HFFc6 (cell line): Measurements from ENCODE around the gene PPP1R27. TPM values are rescaled to one million over a fixed set of nuclear protein-coding genes. Genes with fewer than 3 reads are reported as not detected.

Experiments used
- DNase-seq: peaks from one replicate; pipeline ENCODE4 v3.0.0-alpha.2; 2018
- H3K27ac Mint-ChIP-seq: 2 replicates; pipeline ENCODE4 v1.8.0; 2020; ENCODE audit warnings: mild to moderate bottlenecking, mixed read lengths
- H3K27me3 Mint-ChIP-seq: 2 replicates; pipeline ENCODE4 v1.8.0; 2021; ENCODE audit warnings: mild to moderate bottlenecking, moderate library complexity, mixed read lengths; ENCODE audit not compliant: insufficient read depth
- H3K36me3 Mint-ChIP-seq: 2 replicates; pipeline ENCODE4 v1.8.0; 2021; ENCODE audit warnings: low read depth, mixed read lengths
- H3K4me1 Mint-ChIP-seq: 2 replicates; pipeline ENCODE4 v1.8.0; 2020; ENCODE audit warnings: low read depth, mixed read lengths
- H3K4me3 Mint-ChIP-seq: 2 replicates; pipeline ENCODE4 v1.8.0; 2020; ENCODE audit warnings: mild to moderate bottlenecking, moderate library complexity, mixed read lengths
- H3K9me3 Mint-ChIP-seq: 2 replicates; pipeline ENCODE4 v1.8.0; 2020; ENCODE audit warnings: mild to moderate bottlenecking, mixed read lengths
- CTCF ChIP-seq: fragments of 200-600 bp; sonication (generic); IDR thresholded peaks from 2 replicates; pipeline ENCODE4 v1.5.0; 2021; ENCODE audit warnings: antibody characterized with exemption, mild to moderate bottlenecking
- total RNA-seq, 6 experiments: library from RNA; stranded (reverse); fragmentation: NEBNext Ultra II Directional; extraction: Animal tissue kit (Norgen Biotek cat#: 25700); gene quantifications; 2 replicates in 1 of 6; 3 replicates in 5 of 6; pipeline ENCODE4 v1.2.3, GENCODE V29; 2021

PPP1R27 gene
- total RNA-seq, 6 experiments from 2014 or later, result not detected

GRCh38 chr17:81839301-81839700, 4.5 kb upstream of the PPP1R27 start:
- peaks cover 7% of the 10 kb centered on the region for H3K4me1 Mint-ChIP-seq
- TF ChIP-seq CTCF, result no peak
- H3K4me3 Mint-ChIP-seq, result no peak overlapping the region
- H3K27ac Mint-ChIP-seq, result no peak overlapping the region
- H3K27me3 Mint-ChIP-seq, result peaks cover 3% of the 10 kb centered on the region; the same call in 1 of the 2 replicates
- no peak for DNase-seq
- no peaks in the 10 kb centered on the region for H3K9me3 Mint-ChIP-seq
- peaks cover 10% of the 10 kb centered on the region for H3K36me3 Mint-ChIP-seq

- Mint-ChIP-seq H3K4me3 (no peak overlapping the region), H3K27ac (no peak overlapping the region)
- TF ChIP-seq CTCF, result no peak
Observed at GRCh38 chr17:81838753-81839255, 4.0 kb upstream of the PPP1R27 start.

GRCh38 chr17:81837641-81838040, 2.8 kb upstream of the PPP1R27 start:
- Mint-ChIP-seq H3K27me3 (peaks cover 3% of the 10 kb centered on the region; the same call in 1 of the 2 replicates), H3K4me3 (no peak overlapping the region), H3K9me3 (no peaks in the 10 kb centered on the region), H3K27ac (peak overlapping the region; percentile 29; the same call in 1 of the 2 replicates), H3K36me3 (no peaks in the 10 kb centered on the region; the same call in 1 of the 2 replicates), H3K4me1 (peaks cover 7% of the 10 kb centered on the region)
- DNase-seq, result peak; percentile 73
- no peak for TF ChIP-seq CTCF

More at GRCh38 chr17:81838753-81839255, 4.0 kb upstream of the PPP1R27 start:
- Mint-ChIP-seq H3K4me1 (peaks cover 7% of the 10 kb centered on the region), H3K36me3 (peaks cover 6% of the 10 kb centered on the region), H3K27me3 (peaks cover 3% of the 10 kb centered on the region; the same call in 1 of the 2 replicates), H3K9me3 (no peaks in the 10 kb centered on the region)
- DNase-seq, result no peak

- peak overlapping the region; percentile 87 for H3K4me3 Mint-ChIP-seq
- H3K36me3 Mint-ChIP-seq, result no peaks in the 10 kb centered on the region
- H3K27me3 Mint-ChIP-seq, result peaks cover 2% of the 10 kb centered on the region; the same call in 1 of the 2 replicates
- DNase-seq, result no peak
- H3K9me3 Mint-ChIP-seq, result no peaks in the 10 kb centered on the region
- H3K27ac Mint-ChIP-seq, result peak overlapping the region; percentile 92
- H3K4me1 Mint-ChIP-seq, result peaks cover 21% of the 10 kb centered on the region
- TF ChIP-seq CTCF, result no peak
Observed at GRCh38 chr17:81833921-81834830, 674 bp downstream of the PPP1R27 start.

- Mint-ChIP-seq H3K4me3 (peak within 1 kb of the TSS; percentile 87), H3K9me3 (no peaks in the 10 kb centered on the region), H3K27ac (peak within 1 kb of the TSS; percentile 95), H3K36me3 (no peaks in the 10 kb centered on the region), H3K4me1 (peaks cover 21% of the 10 kb centered on the region), H3K27me3 (peaks cover 2% of the 10 kb centered on the region; the same call in 1 of the 2 replicates)
- TF ChIP-seq CTCF, result no peak
- DNase-seq, result peak; percentile 89
Observed at GRCh38 chr17:81833160-81833920, 1.5 kb downstream of the PPP1R27 start, which contains the start of gene MCRIP1. TSS of gene MCRIP1 (minus strand) at chr17:81833291. CDS start at chr17:81824506, 8,785 bp downstream.
